ENCODE results near the gene SNAPC4. TPM values are rescaled to one million over a fixed set of nuclear protein-coding genes. Genes with fewer than 3 reads are reported as not detected.

Gene SNAPC4
- polyA plus RNA-seq, 1 donor from 2014 or later: 6.8 TPM

GRCh38 chr9:136373300-136374182, 26.4 kb downstream of the SNAPC4 start, which contains the start of gene CARD9:
Gene CARD9 (minus strand): TSS chr9:136373669. CDS start chr9:136372078, 1,591 bp downstream.
- Histone ChIP-seq H3K9me2 (ENCODE audit: insufficient read depth, low read length) (no peaks in the 10 kb centered on the region), H4K20me1 (ENCODE audit: insufficient read depth) (no peaks in the 10 kb centered on the region), H3K27me3 (ENCODE audit: insufficient read depth, low read depth, low read length) (no peaks in the 10 kb centered on the region), H3K27ac (ENCODE audit: low read length) (no peak within 1 kb of the TSS), H2AFZ (ENCODE audit: low read depth, low read length) (no peak within 1 kb of the TSS), H3K9ac (ENCODE audit: low read length) (no peak within 1 kb of the TSS), H3F3A (ENCODE audit: insufficient read depth, low read length, poor library complexity, severe bottlenecking) (no peaks in the 10 kb centered on the region), H3K9me3 (ENCODE audit: low read length) (no peaks in the 10 kb centered on the region), H3K79me2 (replicated peaks; ENCODE audit: insufficient read depth, low read length) (no peaks in the 10 kb centered on the region), H3K4me3 (ENCODE audit: low read length) (no peak within 1 kb of the TSS), H3K36me3 (ENCODE audit: insufficient read depth, low read length) (no peaks in the 10 kb centered on the region), H3K4me2 (ENCODE audit: low read length) (no peak within 1 kb of the TSS)
- TF ChIP-seq MXI1 (conservative IDR thresholded peaks at IDR 0.05; ENCODE audit: poor library complexity, severe bottlenecking): no peak
- TF ChIP-seq POLR2AphosphoS5 (IDR thresholded peaks at IDR 0.05): no peak
- no peak for TF ChIP-seq CTCF (IDR thresholded peaks at IDR 0.05; ENCODE audit: poor library complexity, severe bottlenecking)
- no peak for TF ChIP-seq TAF1 (IDR thresholded peaks at IDR 0.05; ENCODE audit: low read depth)
- TF ChIP-seq EZH2 (IDR thresholded peaks at IDR 0.05; ENCODE audit: borderline replicate concordance, insufficient read depth, low read length, poor library complexity, severe bottlenecking): no peak
- TF ChIP-seq, protein P1, sequence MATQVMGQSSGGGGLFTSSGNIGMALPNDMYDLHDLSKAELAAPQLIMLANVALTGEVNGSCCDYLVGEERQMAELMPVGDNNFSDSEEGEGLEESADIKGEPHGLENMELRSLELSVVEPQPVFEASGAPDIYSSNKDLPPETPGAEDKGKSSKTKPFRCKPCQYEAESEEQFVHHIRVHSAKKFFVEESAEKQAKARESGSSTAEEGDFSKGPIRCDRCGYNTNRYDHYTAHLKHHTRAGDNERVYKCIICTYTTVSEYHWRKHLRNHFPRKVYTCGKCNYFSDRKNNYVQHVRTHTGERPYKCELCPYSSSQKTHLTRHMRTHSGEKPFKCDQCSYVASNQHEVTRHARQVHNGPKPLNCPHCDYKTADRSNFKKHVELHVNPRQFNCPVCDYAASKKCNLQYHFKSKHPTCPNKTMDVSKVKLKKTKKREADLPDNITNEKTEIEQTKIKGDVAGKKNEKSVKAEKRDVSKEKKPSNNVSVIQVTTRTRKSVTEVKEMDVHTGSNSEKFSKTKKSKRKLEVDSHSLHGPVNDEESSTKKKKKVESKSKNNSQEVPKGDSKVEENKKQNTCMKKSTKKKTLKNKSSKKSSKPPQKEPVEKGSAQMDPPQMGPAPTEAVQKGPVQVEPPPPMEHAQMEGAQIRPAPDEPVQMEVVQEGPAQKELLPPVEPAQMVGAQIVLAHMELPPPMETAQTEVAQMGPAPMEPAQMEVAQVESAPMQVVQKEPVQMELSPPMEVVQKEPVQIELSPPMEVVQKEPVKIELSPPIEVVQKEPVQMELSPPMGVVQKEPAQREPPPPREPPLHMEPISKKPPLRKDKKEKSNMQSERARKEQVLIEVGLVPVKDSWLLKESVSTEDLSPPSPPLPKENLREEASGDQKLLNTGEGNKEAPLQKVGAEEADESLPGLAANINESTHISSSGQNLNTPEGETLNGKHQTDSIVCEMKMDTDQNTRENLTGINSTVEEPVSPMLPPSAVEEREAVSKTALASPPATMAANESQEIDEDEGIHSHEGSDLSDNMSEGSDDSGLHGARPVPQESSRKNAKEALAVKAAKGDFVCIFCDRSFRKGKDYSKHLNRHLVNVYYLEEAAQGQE (IDR thresholded peaks at IDR 0.05; ENCODE audit: borderline replicate concordance): no peak
- no peak for TF ChIP-seq EP300 (conservative IDR thresholded peaks at IDR 0.05; ENCODE audit: poor library complexity, severe bottlenecking)

- Histone ChIP-seq H3K36me3 (ENCODE audit: insufficient read depth, low read length) (no peaks in the 10 kb centered on the region), H2AFZ (ENCODE audit: low read depth, low read length) (no peak overlapping the region), H3K4me2 (ENCODE audit: low read length) (no peak overlapping the region)
Measured at GRCh38 chr9:136372561-136373299, 27.2 kb downstream of the SNAPC4 start.

More at GRCh38 chr9:136372561-136373299, 27.2 kb downstream of the SNAPC4 start:
- TF ChIP-seq EZH2 (IDR thresholded peaks at IDR 0.05; ENCODE audit: borderline replicate concordance, insufficient read depth, low read length, poor library complexity, severe bottlenecking) (no peak), CTCF (IDR thresholded peaks at IDR 0.05; ENCODE audit: poor library complexity, severe bottlenecking) (no peak), TAF1 (IDR thresholded peaks at IDR 0.05; ENCODE audit: low read depth) (no peak), RAD21 (conservative IDR thresholded peaks at IDR 0.05) (no peak), POLR2AphosphoS5 (IDR thresholded peaks at IDR 0.05) (no peak), SMC3 (conservative IDR thresholded peaks at IDR 0.05; ENCODE audit: poor library complexity) (no peak), MXI1 (conservative IDR thresholded peaks at IDR 0.05; ENCODE audit: poor library complexity, severe bottlenecking) (no peak), EP300 (conservative IDR thresholded peaks at IDR 0.05; ENCODE audit: poor library complexity, severe bottlenecking) (no peak)
- TF ChIP-seq, protein P1 (IDR thresholded peaks at IDR 0.05; ENCODE audit: borderline replicate concordance): no peak
- Histone ChIP-seq H3F3A (ENCODE audit: insufficient read depth, low read length, poor library complexity, severe bottlenecking) (no peaks in the 10 kb centered on the region), H3K9ac (ENCODE audit: low read length) (no peak overlapping the region), H3K79me2 (replicated peaks; ENCODE audit: insufficient read depth, low read length) (no peaks in the 10 kb centered on the region), H4K20me1 (ENCODE audit: insufficient read depth) (no peaks in the 10 kb centered on the region), H3K9me2 (ENCODE audit: insufficient read depth, low read length) (no peaks in the 10 kb centered on the region), H3K9me3 (ENCODE audit: low read length) (no peaks in the 10 kb centered on the region), H3K27me3 (ENCODE audit: insufficient read depth, low read depth, low read length) (no peaks in the 10 kb centered on the region), H3K27ac (ENCODE audit: low read length) (no peak overlapping the region), H3K4me3 (ENCODE audit: low read length) (no peak overlapping the region)

Data from neural cell (in vitro differentiated cells).